ENCODE results near the gene HMCN2. TPM values are rescaled to one million over a fixed set of nuclear protein-coding genes. Genes with fewer than 3 reads are reported as not detected.

Gene HMCN2
- total RNA-seq, 1 experiment from 2014 or later, result 5.6 TPM

DNA sequence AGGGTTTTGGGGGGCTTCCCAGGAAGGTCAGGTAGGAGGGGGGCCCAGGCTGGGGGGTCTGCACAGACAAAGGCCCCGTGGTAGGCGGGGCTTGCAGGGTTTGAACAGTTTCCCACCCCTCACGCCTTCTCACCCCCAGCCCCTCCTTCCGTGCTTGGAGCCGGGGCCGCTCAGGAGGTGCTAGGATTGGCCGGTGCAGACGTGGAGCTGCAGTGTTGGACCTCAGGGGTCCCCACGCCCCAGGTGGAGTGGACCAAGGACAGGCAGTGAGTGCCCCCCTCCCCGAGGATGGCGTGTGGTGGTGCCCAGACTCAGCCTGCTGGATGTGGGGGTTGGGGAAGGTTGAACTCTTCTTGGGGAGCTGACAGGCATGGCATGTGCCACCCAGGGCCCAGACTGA, 83.8 kb downstream of the HMCN2 start (continued):
- TF ChIP-seq, protein P1, sequence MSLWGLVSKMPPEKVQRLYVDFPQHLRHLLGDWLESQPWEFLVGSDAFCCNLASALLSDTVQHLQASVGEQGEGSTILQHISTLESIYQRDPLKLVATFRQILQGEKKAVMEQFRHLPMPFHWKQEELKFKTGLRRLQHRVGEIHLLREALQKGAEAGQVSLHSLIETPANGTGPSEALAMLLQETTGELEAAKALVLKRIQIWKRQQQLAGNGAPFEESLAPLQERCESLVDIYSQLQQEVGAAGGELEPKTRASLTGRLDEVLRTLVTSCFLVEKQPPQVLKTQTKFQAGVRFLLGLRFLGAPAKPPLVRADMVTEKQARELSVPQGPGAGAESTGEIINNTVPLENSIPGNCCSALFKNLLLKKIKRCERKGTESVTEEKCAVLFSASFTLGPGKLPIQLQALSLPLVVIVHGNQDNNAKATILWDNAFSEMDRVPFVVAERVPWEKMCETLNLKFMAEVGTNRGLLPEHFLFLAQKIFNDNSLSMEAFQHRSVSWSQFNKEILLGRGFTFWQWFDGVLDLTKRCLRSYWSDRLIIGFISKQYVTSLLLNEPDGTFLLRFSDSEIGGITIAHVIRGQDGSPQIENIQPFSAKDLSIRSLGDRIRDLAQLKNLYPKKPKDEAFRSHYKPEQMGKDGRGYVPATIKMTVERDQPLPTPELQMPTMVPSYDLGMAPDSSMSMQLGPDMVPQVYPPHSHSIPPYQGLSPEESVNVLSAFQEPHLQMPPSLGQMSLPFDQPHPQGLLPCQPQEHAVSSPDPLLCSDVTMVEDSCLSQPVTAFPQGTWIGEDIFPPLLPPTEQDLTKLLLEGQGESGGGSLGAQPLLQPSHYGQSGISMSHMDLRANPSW (CRISPR knock-in tag; conservative IDR thresholded peaks at IDR 0.05; ENCODE audit: low read depth), result no peak
- no peak for TF ChIP-seq PRRX2 (CRISPR knock-in tag; IDR thresholded peaks at IDR 0.05)
- TF ChIP-seq, protein P2, sequence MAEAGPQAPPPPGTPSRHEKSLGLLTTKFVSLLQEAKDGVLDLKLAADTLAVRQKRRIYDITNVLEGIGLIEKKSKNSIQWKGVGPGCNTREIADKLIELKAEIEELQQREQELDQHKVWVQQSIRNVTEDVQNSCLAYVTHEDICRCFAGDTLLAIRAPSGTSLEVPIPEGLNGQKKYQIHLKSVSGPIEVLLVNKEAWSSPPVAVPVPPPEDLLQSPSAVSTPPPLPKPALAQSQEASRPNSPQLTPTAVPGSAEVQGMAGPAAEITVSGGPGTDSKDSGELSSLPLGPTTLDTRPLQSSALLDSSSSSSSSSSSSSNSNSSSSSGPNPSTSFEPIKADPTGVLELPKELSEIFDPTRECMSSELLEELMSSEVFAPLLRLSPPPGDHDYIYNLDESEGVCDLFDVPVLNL (CRISPR knock-in tag; IDR thresholded peaks at IDR 0.05; ENCODE audit: borderline replicate concordance, low read depth), result no peak
- no peak for TF ChIP-seq CREB1 (CRISPR knock-in tag; IDR thresholded peaks at IDR 0.05)
- TF ChIP-seq ZNF396 (CRISPR knock-in tag; IDR thresholded peaks at IDR 0.05; ENCODE audit: borderline replicate concordance), result no peak
- no peak for TF ChIP-seq FOXJ3 (CRISPR knock-in tag; IDR thresholded peaks at IDR 0.05; ENCODE audit: borderline replicate concordance)
- TF ChIP-seq OVOL2 (CRISPR knock-in tag; IDR thresholded peaks at IDR 0.05; ENCODE audit: borderline replicate concordance), result no peak
- no peak for TF ChIP-seq ZNF423 (CRISPR knock-in tag; IDR thresholded peaks at IDR 0.05)
- no peak for TF ChIP-seq ATF1 (CRISPR knock-in tag; IDR thresholded peaks at IDR 0.05)
- no peak for TF ChIP-seq NR1H2 (CRISPR knock-in tag; IDR thresholded peaks at IDR 0.05)
- TF ChIP-seq GRHL2 (CRISPR knock-in tag; IDR thresholded peaks at IDR 0.05; ENCODE audit: insufficient replicate concordance, severe bottlenecking), result no peak
- no peak for TF ChIP-seq FOXP1 (CRISPR knock-in tag; IDR thresholded peaks at IDR 0.05; ENCODE audit: borderline replicate concordance)
- TF ChIP-seq IRF2 (CRISPR knock-in tag; IDR thresholded peaks at IDR 0.05; ENCODE audit: borderline replicate concordance, low read depth), result no peak

DNA sequence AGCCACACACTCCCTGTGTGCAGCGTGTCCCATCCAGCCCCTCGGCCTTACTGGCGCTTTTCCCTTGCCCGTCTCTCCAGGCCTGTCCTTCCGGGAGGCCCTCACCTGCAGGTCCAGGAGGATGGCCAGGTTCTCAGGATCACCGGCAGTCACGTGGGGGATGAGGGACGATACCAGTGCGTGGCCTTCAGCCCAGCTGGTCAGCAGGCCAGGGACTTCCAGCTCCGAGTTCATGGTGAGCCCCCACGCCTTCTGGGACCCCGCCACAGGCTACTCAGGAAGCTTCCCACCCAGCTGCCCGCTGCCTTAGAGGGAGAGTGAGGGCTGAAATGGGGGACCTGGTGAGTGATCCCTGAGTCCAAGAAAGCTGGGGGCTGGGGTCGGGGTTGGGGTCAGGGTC, 85.8 kb downstream of the HMCN2 start:
- no peaks in the 10 kb centered on the region for H3K36me3 Mint-ChIP-seq
- H3K27me3 Mint-ChIP-seq (ENCODE audit: low read depth), result no peaks in the 10 kb centered on the region
- ChIA-PET POLR2A (no interaction called here), CTCF (no interaction called here)
- H3K4me3 Mint-ChIP-seq, result no peak overlapping the region
- ATAC-seq (no peak), DNase-seq (ENCODE audit: low spot score) (no peak)
- H3K9me3 Mint-ChIP-seq, result peaks cover under 1% of the 10 kb centered on the region; the same call in 1 of the 2 replicates
- H3K27ac Mint-ChIP-seq, result no peak overlapping the region
- TF ChIP-seq, protein P1 (CRISPR knock-in tag; conservative IDR thresholded peaks at IDR 0.05; ENCODE audit: low read depth), result no peak
- TF ChIP-seq ZNF416 (CRISPR knock-in tag; IDR thresholded peaks at IDR 0.05) (no peak), CREM (CRISPR knock-in tag; IDR thresholded peaks at IDR 0.05) (no peak), CREB1 (CRISPR knock-in tag; IDR thresholded peaks at IDR 0.05) (no peak), SMAD3 (CRISPR knock-in tag; IDR thresholded peaks at IDR 0.05; ENCODE audit: borderline replicate concordance) (no peak), SMAD4 (CRISPR knock-in tag; IDR thresholded peaks at IDR 0.05) (no peak), ZNF671 (CRISPR knock-in tag; IDR thresholded peaks at IDR 0.05) (no peak), ELF4 (CRISPR knock-in tag; IDR thresholded peaks at IDR 0.05; ENCODE audit: low read depth) (no peak), JUN (CRISPR knock-in tag; IDR thresholded peaks at IDR 0.05) (no peak), ZBTB21 (CRISPR knock-in tag; IDR thresholded peaks at IDR 0.05; ENCODE audit: borderline replicate concordance) (no peak), FOXJ3 (CRISPR knock-in tag; IDR thresholded peaks at IDR 0.05; ENCODE audit: borderline replicate concordance) (no peak), ZNF396 (CRISPR knock-in tag; IDR thresholded peaks at IDR 0.05; ENCODE audit: borderline replicate concordance) (no peak), JAZF1 (CRISPR knock-in tag; IDR thresholded peaks at IDR 0.05) (no peak), ZNF138 (CRISPR knock-in tag; conservative IDR thresholded peaks at IDR 0.05) (no peak)
- TF ChIP-seq, protein P3, sequence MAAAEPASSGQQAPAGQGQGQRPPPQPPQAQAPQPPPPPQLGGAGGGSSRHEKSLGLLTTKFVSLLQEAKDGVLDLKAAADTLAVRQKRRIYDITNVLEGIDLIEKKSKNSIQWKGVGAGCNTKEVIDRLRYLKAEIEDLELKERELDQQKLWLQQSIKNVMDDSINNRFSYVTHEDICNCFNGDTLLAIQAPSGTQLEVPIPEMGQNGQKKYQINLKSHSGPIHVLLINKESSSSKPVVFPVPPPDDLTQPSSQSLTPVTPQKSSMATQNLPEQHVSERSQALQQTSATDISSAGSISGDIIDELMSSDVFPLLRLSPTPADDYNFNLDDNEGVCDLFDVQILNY (CRISPR knock-in tag; IDR thresholded peaks at IDR 0.05), result no peak
- TF ChIP-seq, protein P4, sequence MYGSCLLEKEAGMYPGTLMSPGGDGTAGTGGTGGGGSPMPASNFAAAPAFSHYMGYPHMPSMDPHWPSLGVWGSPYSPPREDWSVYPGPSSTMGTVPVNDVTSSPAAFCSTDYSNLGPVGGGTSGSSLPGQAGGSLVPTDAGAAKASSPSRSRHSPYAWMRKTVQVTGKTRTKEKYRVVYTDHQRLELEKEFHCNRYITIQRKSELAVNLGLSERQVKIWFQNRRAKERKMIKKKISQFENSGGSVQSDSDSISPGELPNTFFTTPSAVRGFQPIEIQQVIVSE (CRISPR knock-in tag; IDR thresholded peaks at IDR 0.05; ENCODE audit: borderline replicate concordance), result no peak
- TF ChIP-seq, protein P5, sequence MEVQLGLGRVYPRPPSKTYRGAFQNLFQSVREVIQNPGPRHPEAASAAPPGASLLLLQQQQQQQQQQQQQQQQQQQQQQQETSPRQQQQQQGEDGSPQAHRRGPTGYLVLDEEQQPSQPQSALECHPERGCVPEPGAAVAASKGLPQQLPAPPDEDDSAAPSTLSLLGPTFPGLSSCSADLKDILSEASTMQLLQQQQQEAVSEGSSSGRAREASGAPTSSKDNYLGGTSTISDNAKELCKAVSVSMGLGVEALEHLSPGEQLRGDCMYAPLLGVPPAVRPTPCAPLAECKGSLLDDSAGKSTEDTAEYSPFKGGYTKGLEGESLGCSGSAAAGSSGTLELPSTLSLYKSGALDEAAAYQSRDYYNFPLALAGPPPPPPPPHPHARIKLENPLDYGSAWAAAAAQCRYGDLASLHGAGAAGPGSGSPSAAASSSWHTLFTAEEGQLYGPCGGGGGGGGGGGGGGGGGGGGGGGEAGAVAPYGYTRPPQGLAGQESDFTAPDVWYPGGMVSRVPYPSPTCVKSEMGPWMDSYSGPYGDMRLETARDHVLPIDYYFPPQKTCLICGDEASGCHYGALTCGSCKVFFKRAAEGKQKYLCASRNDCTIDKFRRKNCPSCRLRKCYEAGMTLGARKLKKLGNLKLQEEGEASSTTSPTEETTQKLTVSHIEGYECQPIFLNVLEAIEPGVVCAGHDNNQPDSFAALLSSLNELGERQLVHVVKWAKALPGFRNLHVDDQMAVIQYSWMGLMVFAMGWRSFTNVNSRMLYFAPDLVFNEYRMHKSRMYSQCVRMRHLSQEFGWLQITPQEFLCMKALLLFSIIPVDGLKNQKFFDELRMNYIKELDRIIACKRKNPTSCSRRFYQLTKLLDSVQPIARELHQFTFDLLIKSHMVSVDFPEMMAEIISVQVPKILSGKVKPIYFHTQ (CRISPR knock-in tag; IDR thresholded peaks at IDR 0.05), result no peak
- no peaks in the 10 kb centered on the region for H3K4me1 Mint-ChIP-seq

Measured in WTC11 (cell line).